ES-I3 (cell line): Measurements from ENCODE around the gene GRIFIN.

Experiments
- H3K36me3 ChIP-seq: 2 replicates; pipeline ENCODE4 v1.6.1; 2013; ENCODE audit warnings: mild to moderate bottlenecking, low read length, control low read depth, moderate library complexity; ENCODE audit not compliant: insufficient read depth
- H3K4me1 ChIP-seq: 2 replicates; pipeline ENCODE4 v1.6.1; 2013; ENCODE audit warnings: mild to moderate bottlenecking, control low read depth, low read length; ENCODE audit not compliant: insufficient read depth
- H3K9ac ChIP-seq: 2 replicates; pipeline ENCODE4 v1.6.1; 2013; ENCODE audit warnings: low read depth, mild to moderate bottlenecking, low read length, moderate library complexity
- H3K9me3 ChIP-seq: 2 replicates; pipeline ENCODE4 v1.6.1; 2013; ENCODE audit warnings: mild to moderate bottlenecking, low read length, moderate library complexity; ENCODE audit not compliant: control insufficient read depth, insufficient read depth

Gene GRIFIN

GRCh38 chr7:2498708-2499107, 22.5 kb upstream of the GRIFIN start:
- H3K9ac ChIP-seq, result no peak overlapping the region
- peaks cover 31% of the 10 kb centered on the region; the same call in 1 of the 2 replicates for H3K4me1 ChIP-seq
- H3K36me3 ChIP-seq, result no peaks in the 10 kb centered on the region
- no peaks in the 10 kb centered on the region for H3K9me3 ChIP-seq

- Histone ChIP-seq H3K36me3 (no peaks in the 10 kb centered on the region), H3K4me1 (peaks cover 31% of the 10 kb centered on the region; the same call in 1 of the 2 replicates), H3K9me3 (no peaks in the 10 kb centered on the region), H3K9ac (no peak overlapping the region)
These were observed 21.5 kb upstream of the GRIFIN start for GRCh38 chr7:2497500-2498336.

- peaks cover 31% of the 10 kb centered on the region; the same call in 1 of the 2 replicates for H3K4me1 ChIP-seq
- no peaks in the 10 kb centered on the region for H3K9me3 ChIP-seq
- no peak overlapping the region for H3K9ac ChIP-seq
- H3K36me3 ChIP-seq, result no peaks in the 10 kb centered on the region
These were observed 20.9 kb upstream of the GRIFIN start for GRCh38 chr7:2497065-2497464.

- H3K4me1 ChIP-seq, result peaks cover 31% of the 10 kb centered on the region; the same call in 1 of the 2 replicates
- H3K9me3 ChIP-seq, result no peaks in the 10 kb centered on the region
- H3K9ac ChIP-seq, result no peak overlapping the region
- no peaks in the 10 kb centered on the region for H3K36me3 ChIP-seq
These were observed 20.2 kb upstream of the GRIFIN start for GRCh38 chr7:2496375-2496774.

GRCh38 chr7:2495418-2496299, 19.5 kb upstream of the GRIFIN start:
- peaks cover 31% of the 10 kb centered on the region; the same call in 1 of the 2 replicates for H3K4me1 ChIP-seq
- no peak overlapping the region for H3K9ac ChIP-seq
- H3K36me3 ChIP-seq, result no peaks in the 10 kb centered on the region
- no peaks in the 10 kb centered on the region for H3K9me3 ChIP-seq

- Histone ChIP-seq H3K4me1 (peaks cover 23% of the 10 kb centered on the region; the same call in 1 of the 2 replicates), H3K9ac (no peak overlapping the region), H3K36me3 (no peaks in the 10 kb centered on the region), H3K9me3 (no peaks in the 10 kb centered on the region)
These were observed 18.3 kb upstream of the GRIFIN start for GRCh38 chr7:2494191-2495130.

- no peak overlapping the region for H3K9ac ChIP-seq
- H3K4me1 ChIP-seq, result peaks cover 15% of the 10 kb centered on the region; the same call in 1 of the 2 replicates
- H3K36me3 ChIP-seq, result no peaks in the 10 kb centered on the region
- H3K9me3 ChIP-seq, result no peaks in the 10 kb centered on the region
These were observed 17.3 kb upstream of the GRIFIN start for GRCh38 chr7:2493205-2494164.

- Histone ChIP-seq H3K4me1 (peaks cover 9% of the 10 kb centered on the region; the same call in 1 of the 2 replicates), H3K9ac (no peak overlapping the region), H3K36me3 (no peaks in the 10 kb centered on the region), H3K9me3 (no peaks in the 10 kb centered on the region)
These were observed 15.8 kb upstream of the GRIFIN start for GRCh38 chr7:2492038-2492437.

GRCh38 chr7:2490181-2490651, 14.0 kb upstream of the GRIFIN start:
- Histone ChIP-seq H3K9ac (no peak overlapping the region), H3K9me3 (no peaks in the 10 kb centered on the region), H3K36me3 (no peaks in the 10 kb centered on the region), H3K4me1 (peaks cover 3% of the 10 kb centered on the region; the same call in 1 of the 2 replicates)

GRCh38 chr7:2488681-2489080, 12.5 kb upstream of the GRIFIN start:
- no peaks in the 10 kb centered on the region for H3K36me3 ChIP-seq
- H3K9ac ChIP-seq, result no peak overlapping the region
- H3K9me3 ChIP-seq, result no peaks in the 10 kb centered on the region
- H3K4me1 ChIP-seq, result no peaks in the 10 kb centered on the region; the same call in 1 of the 2 replicates

GRCh38 chr7:2488272-2488645, 12.1 kb upstream of the GRIFIN start:
- H3K9me3 ChIP-seq, result no peaks in the 10 kb centered on the region
- no peaks in the 10 kb centered on the region for H3K4me1 ChIP-seq
- no peak overlapping the region for H3K9ac ChIP-seq
- H3K36me3 ChIP-seq, result no peaks in the 10 kb centered on the region

GRCh38 chr7:2487586-2488271, 11.5 kb upstream of the GRIFIN start:
- H3K36me3 ChIP-seq, result no peaks in the 10 kb centered on the region
- no peaks in the 10 kb centered on the region for H3K4me1 ChIP-seq
- no peak overlapping the region for H3K9ac ChIP-seq
- no peaks in the 10 kb centered on the region for H3K9me3 ChIP-seq
